Neuronal stem cell (in vitro differentiated cells): Measurements from ENCODE around the gene VTCN1.

Source experiments
- DNase-seq: peaks from one replicate; pipeline ENCODE4 v3.0.0-alpha.2; 2013; ENCODE audit warnings: low spot score
- H2AFZ ChIP-seq: one replicate; pipeline ENCODE4 v1.6.1; 2013; ENCODE audit warnings: mild to moderate bottlenecking, low read length, inconsistent platforms
- H2AK5ac ChIP-seq: 2 replicates; pipeline ENCODE4 v1.6.1; 2013; ENCODE audit warnings: low read depth, mild to moderate bottlenecking, inconsistent platforms, low read length, moderate library complexity, mixed read lengths
- H2BK120ac ChIP-seq: 2 replicates; pipeline ENCODE4 v1.6.1; 2013; ENCODE audit warnings: low read depth, mild to moderate bottlenecking, inconsistent platforms, low read length, moderate library complexity, mixed read lengths
- H2BK12ac ChIP-seq: one replicate; pipeline ENCODE4 v1.6.1; 2013; ENCODE audit warnings: low read length, inconsistent platforms
- H2BK15ac ChIP-seq: 2 replicates; pipeline ENCODE4 v1.6.1; 2013; ENCODE audit warnings: mild to moderate bottlenecking, low read length, inconsistent platforms, mixed read lengths
- H2BK5ac ChIP-seq: one replicate; pipeline ENCODE4 v1.6.1; 2013; ENCODE audit warnings: inconsistent platforms, mild to moderate bottlenecking, low read length, moderate library complexity
- H3K14ac ChIP-seq: one replicate; pipeline ENCODE4 v1.6.1; 2013; ENCODE audit warnings: low read length, inconsistent platforms
- H3K18ac ChIP-seq: 2 replicates; pipeline ENCODE4 v1.6.1; 2013; ENCODE audit warnings: low read length, inconsistent platforms
- H3K23ac ChIP-seq: 2 replicates; pipeline ENCODE4 v1.6.1; 2013; ENCODE audit warnings: low read depth, mild to moderate bottlenecking, mixed read lengths, low read length, inconsistent platforms; ENCODE audit not compliant: poor library complexity
- H3K27ac ChIP-seq: replicated peaks from 3 replicates; pipeline ENCODE4 v1.5.1; 2013; ENCODE audit warnings: low read length, inconsistent platforms
- H3K27me3 ChIP-seq, 3 experiments: 2 replicates each; pipeline ENCODE4 v1.6.1; 2013; ENCODE audit warnings: low read length in 3 of 3, mild to moderate bottlenecking in 2 of 3, inconsistent platforms in 1 of 3, low read depth in 1 of 3, mixed read lengths in 1 of 3, moderate library complexity in 1 of 3; ENCODE audit not compliant: control insufficient read depth in 3 of 3, insufficient read depth in 3 of 3
- H3K36me3 ChIP-seq, 2 donors: replicated peaks in 1 of 2; 2 replicates each; pipeline ENCODE4 v1.6.1; 2013; ENCODE audit warnings: low read length in 2 of 2; ENCODE audit not compliant: control insufficient read depth in 2 of 2, insufficient read depth in 2 of 2
- H3K4ac ChIP-seq: 2 replicates; pipeline ENCODE4 v1.6.1; 2013; ENCODE audit warnings: inconsistent platforms, mild to moderate bottlenecking, low read length, moderate library complexity
- H3K4me1 ChIP-seq, 2 donors: 1 replicate in 1 of 2; 2 replicates in 1 of 2; pipeline ENCODE4 v1.6.1; 2013; ENCODE audit warnings: low read length in 2 of 2, low read depth in 1 of 2; ENCODE audit not compliant: control insufficient read depth in 2 of 2, insufficient read depth in 1 of 2
- H3K4me2 ChIP-seq: one replicate; pipeline ENCODE4 v1.6.1; 2013; ENCODE audit warnings: mild to moderate bottlenecking, low read length, inconsistent platforms; ENCODE audit not compliant: insufficient read depth, poor library complexity, severe bottlenecking
- H3K4me3 ChIP-seq, 2 donors: 2 replicates each; pipeline ENCODE4 v1.5.1; 2013; ENCODE audit warnings: low read length in 2 of 2, mild to moderate bottlenecking in 2 of 2, inconsistent platforms in 1 of 2, moderate library complexity in 1 of 2
- H3K79me1 ChIP-seq: one replicate; pipeline ENCODE4 v1.6.1; 2013; ENCODE audit warnings: low read depth, mild to moderate bottlenecking, inconsistent platforms, low read length, moderate library complexity
- H3K9ac ChIP-seq: one replicate; pipeline ENCODE4 v1.6.1; 2013; ENCODE audit warnings: mild to moderate bottlenecking, low read depth, low read length, inconsistent platforms; ENCODE audit not compliant: poor library complexity
- H3K9me3 ChIP-seq, 2 donors: replicated peaks in 1 of 2; 2 replicates each; pipeline versions ENCODE3 to v1.6.1; 2013; ENCODE audit warnings: low read length in 2 of 2, mild to moderate bottlenecking in 2 of 2, inconsistent platforms in 1 of 2, low read depth in 1 of 2, mixed read lengths in 1 of 2, moderate library complexity in 1 of 2; ENCODE audit not compliant: control insufficient read depth in 2 of 2, insufficient read depth in 1 of 2
- H4K8ac ChIP-seq: one replicate; pipeline ENCODE4 v1.6.1; 2013; ENCODE audit warnings: low read depth, mild to moderate bottlenecking, inconsistent platforms, low read length, moderate library complexity
- H4K91ac ChIP-seq: one replicate; pipeline ENCODE4 v1.6.1; 2013; ENCODE audit warnings: low read length, low read depth, mild to moderate bottlenecking, inconsistent platforms; ENCODE audit not compliant: poor library complexity
- WGBS, 2 donors: extraction: QIAGEN DNeasy Blood & Tissue Kit; methylation state at CpG; one replicate each; pipeline ENCODE4 v1.1.7; 2013; ENCODE audit warnings: missing lambda C conversion rate in 2 of 2, mixed read lengths in 1 of 2; ENCODE audit not compliant: insufficient read length in 2 of 2, insufficient replicate concordance in 1 of 2; ENCODE audit errors: extremely low coverage in 2 of 2; 5-methylcytosine and 5-hydroxymethylcytosine counted together

VTCN1 gene

DNA sequence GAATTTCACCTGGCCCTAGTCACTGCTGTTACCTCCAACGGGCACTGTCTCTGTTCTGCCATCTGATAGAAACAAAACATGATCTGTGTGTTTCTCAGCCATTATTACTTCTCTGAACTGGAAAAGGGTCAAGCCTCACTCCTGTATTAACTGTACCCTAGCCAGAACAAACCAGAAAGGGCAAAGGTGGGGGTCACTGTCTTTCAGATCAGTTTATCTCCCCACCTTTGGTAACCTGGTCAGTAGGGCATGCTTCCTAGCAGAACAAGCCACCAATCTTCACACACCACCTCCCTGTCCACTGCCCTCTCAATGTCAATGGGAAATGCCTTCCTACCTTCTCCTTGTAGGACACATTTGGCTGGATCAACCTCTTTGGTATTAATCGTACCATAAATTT, 93.0 kb downstream of the VTCN1 start:
- Histone ChIP-seq H3K4me2 (no peak overlapping the region), H4K91ac (no peak overlapping the region), H3K9me3 (no peaks in the 10 kb centered on the region), H3K23ac (no peak overlapping the region), H2BK5ac (no peak overlapping the region), H3K4me3 (no peak overlapping the region), H3K4ac (no peak overlapping the region), H3K79me1 (no peaks in the 10 kb centered on the region), H2AK5ac (no peak overlapping the region), H2BK120ac (no peak overlapping the region), H3K4me1 (peaks cover 11% of the 10 kb centered on the region in 2 donors), H3K36me3 (peaks cover 24 to 62% of the 10 kb centered on the region in 2 donors), H3K14ac (no peak overlapping the region), H3K27me3 (no peaks in the 10 kb centered on the region), H3K27ac (no peak overlapping the region), H2BK12ac (no peak overlapping the region), H2BK15ac (no peak overlapping the region), H3K18ac (no peak overlapping the region), H4K8ac (no peak overlapping the region), H2AFZ (no peak overlapping the region), H3K9ac (no peak overlapping the region)
- no CpG with 5 or more reads among the region's 2 CpGs for WGBS, 2 donors
- DNase-seq = no peak

DNA sequence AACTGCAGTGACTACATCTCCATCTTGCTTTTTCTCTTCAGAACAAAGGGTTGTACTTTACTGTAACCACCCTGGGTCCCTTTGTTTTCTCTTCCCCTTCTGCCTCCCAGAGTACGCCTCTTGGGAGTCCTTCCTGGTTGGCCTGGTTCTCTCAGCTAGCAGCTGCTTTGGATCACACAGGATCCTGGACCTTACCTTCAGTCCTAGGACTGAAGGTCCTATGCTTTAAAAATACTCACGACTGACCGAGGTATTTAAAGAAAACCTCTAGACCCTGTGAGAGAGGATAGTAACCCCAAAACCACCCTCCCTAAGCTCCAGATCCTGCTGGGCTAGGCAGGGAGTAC, 94.0 kb downstream of the VTCN1 start:
- Histone ChIP-seq H3K4me1 (peaks cover 8 to 13% of the 10 kb centered on the region in 2 donors), H2BK120ac (no peak overlapping the region), H3K36me3 (peaks cover 28 to 72% of the 10 kb centered on the region in 2 donors), H3K27me3 (no peaks in the 10 kb centered on the region), H3K27ac (no peak overlapping the region), H3K79me1 (no peaks in the 10 kb centered on the region), H2BK15ac (no peak overlapping the region), H4K91ac (no peak overlapping the region), H3K4me3 (no peak overlapping the region), H3K4ac (no peak overlapping the region), H3K9ac (no peak overlapping the region), H3K18ac (no peak overlapping the region), H3K4me2 (no peak overlapping the region), H3K14ac (no peak overlapping the region), H3K9me3 (no peaks in the 10 kb centered on the region), H4K8ac (no peak overlapping the region), H3K23ac (no peak overlapping the region), H2AK5ac (no peak overlapping the region), H2BK5ac (no peak overlapping the region), H2BK12ac (no peak overlapping the region), H2AFZ (no peak overlapping the region)
- DNase-seq = no peak
- no CpG with 5 or more reads among the region's 3 CpGs for WGBS, 2 donors

DNA sequence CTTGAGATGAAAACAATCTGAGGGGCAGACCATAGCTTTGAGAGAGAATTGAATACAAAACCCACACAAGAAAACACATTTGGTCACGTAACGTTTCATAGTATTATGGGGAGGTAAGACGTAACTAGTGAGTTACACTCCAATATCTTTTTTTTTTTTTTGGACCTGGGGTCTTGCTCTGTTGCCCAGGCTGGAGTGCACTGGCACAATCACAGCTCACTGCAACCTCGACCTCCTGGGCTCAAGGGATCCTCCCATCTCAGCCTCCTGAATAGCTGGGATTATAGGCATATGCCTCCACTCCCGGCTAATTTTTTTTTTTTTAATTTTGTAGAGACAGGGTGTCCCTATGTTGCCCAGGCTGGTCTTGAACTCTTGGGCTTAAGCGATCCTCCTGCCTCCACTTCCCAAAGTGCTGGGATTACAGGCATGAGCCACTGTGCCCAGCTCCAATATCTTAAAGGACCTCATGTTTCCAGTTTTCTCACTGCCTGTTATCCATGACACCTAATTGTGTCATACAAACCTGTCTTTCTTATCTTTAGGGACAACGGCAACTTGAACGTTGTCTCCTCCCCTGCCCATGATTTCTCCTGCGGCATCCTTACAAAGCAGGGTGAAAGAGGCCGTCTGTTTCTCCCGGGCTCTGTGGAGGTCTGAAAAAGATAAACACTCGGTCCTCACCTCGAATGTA, 94.5 kb downstream of the VTCN1 start:
- no peak overlapping the region for H3K4me2 ChIP-seq
- H2AK5ac ChIP-seq = no peak overlapping the region
- no peak overlapping the region for H3K9ac ChIP-seq
- H2BK5ac ChIP-seq = no peak overlapping the region
- no peak overlapping the region for H3K14ac ChIP-seq
- H4K8ac ChIP-seq = no peak overlapping the region
- no peak overlapping the region for H3K4ac ChIP-seq
- no peak overlapping the region for H2BK15ac ChIP-seq
- no peak overlapping the region for H4K91ac ChIP-seq
- WGBS, 2 donors = no CpG with 5 or more reads among the region's 13 CpGs
- H3K36me3 ChIP-seq = peaks cover 28 to 74% of the 10 kb centered on the region in 2 donors
- H3K9me3 ChIP-seq = no peaks in the 10 kb centered on the region
- no peak overlapping the region for H2AFZ ChIP-seq
- H3K27me3 ChIP-seq = no peaks in the 10 kb centered on the region
- H3K4me1 ChIP-seq = peaks cover 8 to 13% of the 10 kb centered on the region in 2 donors
- H2BK120ac ChIP-seq = no peak overlapping the region
- no peak overlapping the region for H2BK12ac ChIP-seq
- no peak for DNase-seq
- H3K18ac ChIP-seq = no peak overlapping the region
- no peak overlapping the region for H3K23ac ChIP-seq
- no peak overlapping the region for H3K27ac ChIP-seq
- no peaks in the 10 kb centered on the region for H3K79me1 ChIP-seq
- no peak overlapping the region for H3K4me3 ChIP-seq

DNA sequence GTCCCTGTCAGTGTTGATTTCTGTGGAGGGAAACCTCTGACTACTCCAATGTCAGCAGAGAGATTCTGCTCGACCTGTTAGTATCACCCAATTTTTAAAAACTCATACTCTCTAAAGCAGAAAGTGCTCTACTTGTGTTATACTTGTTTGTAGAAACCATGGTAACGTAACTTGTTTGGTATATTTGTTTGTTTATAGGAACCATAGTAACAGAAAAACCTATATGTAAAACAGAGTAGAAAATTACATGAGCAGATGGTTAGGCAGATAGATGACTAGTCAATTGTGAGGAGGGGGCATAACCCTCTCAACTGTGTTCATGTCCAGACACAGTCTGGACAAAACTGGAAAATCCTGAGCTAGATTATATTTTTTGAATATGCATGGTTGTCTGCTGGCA, 95.8 kb downstream of the VTCN1 start:
- H3K4ac ChIP-seq = no peak overlapping the region
- no peaks in the 10 kb centered on the region for H3K27me3 ChIP-seq
- no peaks in the 10 kb centered on the region for H3K9me3 ChIP-seq
- H3K4me3 ChIP-seq = no peak overlapping the region
- peaks cover 30 to 88% of the 10 kb centered on the region in 2 donors for H3K36me3 ChIP-seq
- no peak overlapping the region for H3K18ac ChIP-seq
- H3K79me1 ChIP-seq = no peaks in the 10 kb centered on the region
- no peak overlapping the region for H3K9ac ChIP-seq
- H3K14ac ChIP-seq = no peak overlapping the region
- H3K4me2 ChIP-seq = no peak overlapping the region
- H2BK12ac ChIP-seq = no peak overlapping the region
- H3K4me1 ChIP-seq = peaks cover 3 to 7% of the 10 kb centered on the region in 2 donors
- no peak overlapping the region for H2AK5ac ChIP-seq
- no peak overlapping the region for H4K8ac ChIP-seq
- no peak overlapping the region for H2AFZ ChIP-seq
- no peak for DNase-seq
- H2BK120ac ChIP-seq = no peak overlapping the region
- H3K23ac ChIP-seq = no peak overlapping the region
- no CpG with 5 or more reads among the region's 2 CpGs for WGBS, 2 donors
- H3K27ac ChIP-seq = no peak overlapping the region
- H2BK15ac ChIP-seq = no peak overlapping the region
- H2BK5ac ChIP-seq = no peak overlapping the region
- no peak overlapping the region for H4K91ac ChIP-seq
